ENCODE results near the gene CYP46A1.

CYP46A1 gene

GRCh38 chr14:99731547-99732435 is 47.7 kb downstream of the CYP46A1 start:
- DNase-seq: no peak

GRCh38 chr14:99732436-99733210 is 48.5 kb downstream of the CYP46A1 start:
- no peak for DNase-seq

GRCh38 chr14:99733211-99733539 is 49.1 kb downstream of the CYP46A1 start:
- DNase-seq: no peak

GRCh38 chr14:99733540-99734405 is 49.7 kb downstream of the CYP46A1 start:
- DNase-seq: no peak

- DNase-seq: no peak
These were observed 50.4 kb downstream of the CYP46A1 start for GRCh38 chr14:99734406-99735051.

- DNase-seq: no peak
These were observed 51.4 kb downstream of the CYP46A1 start for GRCh38 chr14:99735189-99736135.

GRCh38 chr14:99736603-99737371 is 52.7 kb downstream of the CYP46A1 start:
- no peak for DNase-seq

GRCh38 chr14:99737451-99737951 is 53.4 kb downstream of the CYP46A1 start:
- no peak for DNase-seq

GRCh38 chr14:99737956-99738667 is 54.0 kb downstream of the CYP46A1 start:
- DNase-seq: no peak

- DNase-seq: no peak
These were observed 56.3 kb downstream of the CYP46A1 start for GRCh38 chr14:99740411-99740810.

- no peak for DNase-seq
These were observed 57.3 kb downstream of the CYP46A1 start for GRCh38 chr14:99741227-99741976.

GRCh38 chr14:99742074-99742473 is 58.0 kb downstream of the CYP46A1 start:
- DNase-seq: no peak

GRCh38 chr14:99742509-99743487 is 58.7 kb downstream of the CYP46A1 start:
- no peak for DNase-seq

- DNase-seq: no peak
These were observed 60.2 kb downstream of the CYP46A1 start for GRCh38 chr14:99744199-99744872.

- DNase-seq: no peak
These were observed 60.8 kb downstream of the CYP46A1 start for GRCh38 chr14:99744873-99745224.

- no peak for DNase-seq
These were observed 61.3 kb downstream of the CYP46A1 start for GRCh38 chr14:99745307-99745951.

- no peak for DNase-seq
These were observed 63.1 kb downstream of the CYP46A1 start for GRCh38 chr14:99747167-99747566.
